GM12878 (cell line): ENCODE results near the gene SORCS1. TPM values are rescaled to one million over a fixed set of nuclear protein-coding genes. Genes with fewer than 3 reads are reported as not detected.

ENCODE experiments used
- ATAC-seq: fragments of 200-7000 bp; cut with Tn5 transposase; 3 replicates; pipeline ENCODE4 v1.9.1; 2020; ENCODE audit warnings: mild to moderate bottlenecking, moderate library complexity
- BruUV-seq: library from RNA; stranded (reverse); fragments of 400-500 nt; replicated peaks from 2 replicates; lab custom pipeline; 2021; lab: Mats Ljungman, UMichigan
- CTCF ChIA-PET: fragments of 300-600 bp; sonication (Branson Sonifier 250); formaldehyde crosslinking; extraction: SDS; loops from one replicate; lab custom pipeline; 2021; ENCODE audit warnings: inconsistent platforms; lab: Yijun Ruan, JAX
- POLR2A ChIA-PET: fragments of 350-600 bp; formaldehyde crosslinking; extraction: SDS; loops from one replicate; lab custom pipeline; 2021; ENCODE audit warnings: inconsistent platforms; lab: Charles Lee
- RAD21 ChIA-PET: fragments of 300-600 bp; sonication (Branson Sonifier 250); formaldehyde crosslinking; loops from one replicate; lab custom pipeline; 2023; ENCODE audit warnings: antibody characterized with exemption; ENCODE audit not compliant: unreplicated experiment; lab: Charles Lee
- SMC1A ChIA-PET: fragments of 300-600 bp; sonication (Branson Sonifier 250); formaldehyde crosslinking; loops from one replicate; lab custom pipeline; 2023; ENCODE audit not compliant: unreplicated experiment, uncharacterized antibody; lab: Charles Lee
- DNase-seq: peaks from one replicate; pipeline ENCODE4 v3.0.0-alpha.2; 2011; ENCODE audit warnings: low read depth, low spot score
- FAIRE-seq: peaks from 3 replicates; lab custom pipeline; 2011; peaks lifted over from hg19 to GRCh38; lab: Jason Lieb, UNC
- H2AFZ ChIP-seq: 2 replicates; pipeline ENCODE4 v1.6.0; 2011; ENCODE audit warnings: low read depth, low read length, control low read depth; ENCODE audit not compliant: control insufficient read depth
- H3K27ac ChIP-seq: 2 replicates; pipeline ENCODE4 v1.5.1; 2011; ENCODE audit warnings: control low read depth; ENCODE audit not compliant: control insufficient read depth, insufficient read depth
- H3K27me3 ChIP-seq, 2 experiments: replicated peaks in 1 of 2; 2 replicates each; pipeline versions ENCODE4 v1.6.0 to v1.6.1; 2011; ENCODE audit warnings: low read length in 1 of 2; ENCODE audit not compliant: control insufficient read depth in 2 of 2, insufficient read depth in 2 of 2
- H3K36me3 ChIP-seq, 2 experiments: 2 replicates each; pipeline ENCODE4 v1.5.1; 2011; ENCODE audit warnings: low read length in 1 of 2; ENCODE audit not compliant: control insufficient read depth in 2 of 2, insufficient read depth in 2 of 2
- H3K4me1 ChIP-seq: 2 replicates; pipeline ENCODE4 v1.6.1; 2011; ENCODE audit warnings: mild to moderate bottlenecking, low read length, moderate library complexity, mixed read lengths; ENCODE audit not compliant: control insufficient read depth, insufficient read depth
- H3K4me2 ChIP-seq: 2 replicates; pipeline ENCODE4 v1.6.0; 2011; ENCODE audit warnings: control low read depth; ENCODE audit not compliant: control insufficient read depth, insufficient read depth
- H3K4me3 ChIP-seq: fragments of 200-600 bp; sonication (generic); 2 replicates; pipeline ENCODE4 v1.5.1; 2016
- H3K79me2 ChIP-seq: 2 replicates; pipeline ENCODE4 v1.6.0; 2011; ENCODE audit warnings: low read length; ENCODE audit not compliant: control insufficient read depth, insufficient read depth
- H3K9ac ChIP-seq: 2 replicates; pipeline ENCODE4 v1.8.0; 2011; ENCODE audit warnings: low read length, control low read depth, mixed read lengths; ENCODE audit not compliant: control insufficient read depth, insufficient read depth
- H3K9me3 ChIP-seq: replicated peaks from 3 replicates; pipeline ENCODE4 v1.5.1; 2011; ENCODE audit warnings: mild to moderate bottlenecking, low read length; ENCODE audit not compliant: control insufficient read depth, insufficient read depth
- H4K20me1 ChIP-seq: 2 replicates; pipeline ENCODE4 v1.6.0; 2011; ENCODE audit not compliant: control insufficient read depth, insufficient read depth
- FOXK2 ChIP-seq: fragments of 450-650 bp; IDR thresholded peaks from 2 replicates; pipeline ENCODE4 v1.6.1; 2017; ENCODE audit warnings: mild to moderate bottlenecking, moderate library complexity
- POLR2AphosphoS5 ChIP-seq: IDR thresholded peaks from 2 replicates; pipeline ENCODE4 v1.6.1; 2011; ENCODE audit warnings: mild to moderate bottlenecking, low read length, inconsistent platforms
- RAD21 ChIP-seq: IDR thresholded peaks from 2 replicates; pipeline ENCODE4 v1.6.1; 2011; ENCODE audit warnings: mild to moderate bottlenecking, low read depth, low read length, moderate library complexity; ENCODE audit not compliant: insufficient read depth
- SPI1 ChIP-seq: IDR thresholded peaks from 2 replicates; pipeline ENCODE4 v1.6.1; 2011; ENCODE audit warnings: low read depth, mild to moderate bottlenecking, low read length, moderate library complexity, borderline replicate concordance; ENCODE audit not compliant: insufficient read depth
- SRF ChIP-seq, 2 experiments: IDR thresholded peaks; 2 replicates each; pipeline ENCODE4 v1.6.1; 2011; ENCODE audit warnings: low read depth in 2 of 2, low read length in 2 of 2, mild to moderate bottlenecking in 1 of 2, moderate library complexity in 1 of 2
- TBL1XR1 ChIP-seq: IDR thresholded peaks from 2 replicates; pipeline ENCODE4 v1.6.1; 2012; ENCODE audit warnings: low read depth, low read length, improper control_type of control experiment
- WGBS: methylation state at CpG from one replicate; pipeline ENCODE4 v1.1.6; 2016; ENCODE audit warnings: low lambda C conversion rate; ENCODE audit not compliant: insufficient replicate concordance, insufficient coverage; ENCODE audit errors: missing lambda C conversion rate; 5-methylcytosine and 5-hydroxymethylcytosine counted together
- in situ Hi-C: fragments of 300-500 bp; cut with MboI; formaldehyde crosslinking; loops from 9 replicates; pipeline ENCODE4 v1.14.3; 2018; ENCODE audit warnings: mixed read lengths
- intact Hi-C: fragments of 100-400 bp; cut with micrococcal nuclease; formaldehyde crosslinking; loops from one replicate; pipeline ENCODE4 v1.14.2; 2022; ENCODE audit not compliant: unreplicated experiment
- polyA plus RNA-seq, 11 experiments: library from polyadenylated mRNA; depleted of rRNA in 4 of 11; unstranded in 6 of 11; stranded (reverse) in 5 of 11; fragments of >200 nt; fragmentation: Nextera tagmentation in 4 of 11; fragmentation: Illumina TruSeq in 1 of 11; extraction: Ambion mirVana in 4 of 11; extraction: Trizol in 1 of 11; gene quantifications; 1 replicate in 1 of 11; 2 replicates in 10 of 11; pipeline versions ENCODE4 v1.2.1 to v1.2.3, GENCODE V29; 2011 to 2016; ENCODE audit warnings: inconsistent platforms in 2 of 11, missing spikeins in 2 of 11, low read depth in 1 of 11
- total RNA-seq, 4 experiments: library from RNA; depleted of rRNA in 3 of 4; stranded (reverse); fragments of >200 nt in 3 of 4; fragmentation: Illumina TruSeq in 1 of 4; extraction: Trizol in 1 of 4; gene quantifications; 2 replicates each; pipeline versions ENCODE4 v1.2.1 to v1.2.3, GENCODE V29; 2013 to 2021

SORCS1 gene
- total and polyA plus RNA-seq, 10 of the 15 experiments (the other 5 are each of a cell fraction or from before 2014, with no cell fraction given), result 0.02 to 9.6 (median 0.06) TPM; not detected in 3

GRCh38 chr10:106873770-106874603 lies 290.5 kb downstream of the SORCS1 start:
- H4K20me1 ChIP-seq, result no peaks in the 10 kb centered on the region
- WGBS, result 27% methylated on average over 5 of the region's 5 CpGs
- H3K4me1 ChIP-seq, result peaks cover 6% of the 10 kb centered on the region
- DNase-seq, result no peak
- intact Hi-C loops, result no loop called here
- no TSS peak for BruUV-seq
- no peak for ATAC-seq
- in situ Hi-C loops, result no loop called here
- no peak overlapping the region for H3K27ac ChIP-seq
- H3K9ac ChIP-seq, result no peak overlapping the region
- no peaks in the 10 kb centered on the region for H3K36me3 ChIP-seq
- peak; percentile 35 for FAIRE-seq
- peak overlapping the region; percentile 21; the same call in 1 of the 2 replicates for H2AFZ ChIP-seq
- H3K79me2 ChIP-seq, result no peaks in the 10 kb centered on the region
- H3K4me2 ChIP-seq, result no peak overlapping the region
- no peaks in the 10 kb centered on the region for H3K27me3 ChIP-seq
- ChIA-PET RAD21 (no interaction called here), POLR2A (no interaction called here), CTCF (interaction anchor here (2.1 kb wide), 1 partner anchor 11 kb away, joined by 4 read pairs; no protein-coding TSS in a partner anchor), SMC1A (interaction anchor here (1.0 to 1.7 kb wide), 2 partner anchors 12 to 29 kb away, joined by 3 to 6 read pairs; no protein-coding TSS in a partner anchor)
- no peaks in the 10 kb centered on the region; the same call in 1 of the 3 replicates for H3K9me3 ChIP-seq
- H3K4me3 ChIP-seq, result no peak overlapping the region
- no peak for TF ChIP-seq POLR2AphosphoS5
- no peak for TF ChIP-seq RAD21
- no peak for TF ChIP-seq SPI1
- no peak for TF ChIP-seq SRF (IDR thresholded peaks at IDR 0.05; ENCODE audit: low read depth in 2 of 2, low read length in 2 of 2)
- TF ChIP-seq FOXK2, result no peak
- no peak for TF ChIP-seq TBL1XR1
